Measurements from ENCODE around the gene SNX9. TPM values are rescaled to one million over a fixed set of nuclear protein-coding genes. Genes with fewer than 3 reads are reported as not detected.

The SNX9 gene
- total and polyA plus RNA-seq, 10 of the 15 experiments (the other 5 are each of a cell fraction or from before 2014, with no cell fraction given): 0.03 to 2.0 (median 0.37) TPM

DNA sequence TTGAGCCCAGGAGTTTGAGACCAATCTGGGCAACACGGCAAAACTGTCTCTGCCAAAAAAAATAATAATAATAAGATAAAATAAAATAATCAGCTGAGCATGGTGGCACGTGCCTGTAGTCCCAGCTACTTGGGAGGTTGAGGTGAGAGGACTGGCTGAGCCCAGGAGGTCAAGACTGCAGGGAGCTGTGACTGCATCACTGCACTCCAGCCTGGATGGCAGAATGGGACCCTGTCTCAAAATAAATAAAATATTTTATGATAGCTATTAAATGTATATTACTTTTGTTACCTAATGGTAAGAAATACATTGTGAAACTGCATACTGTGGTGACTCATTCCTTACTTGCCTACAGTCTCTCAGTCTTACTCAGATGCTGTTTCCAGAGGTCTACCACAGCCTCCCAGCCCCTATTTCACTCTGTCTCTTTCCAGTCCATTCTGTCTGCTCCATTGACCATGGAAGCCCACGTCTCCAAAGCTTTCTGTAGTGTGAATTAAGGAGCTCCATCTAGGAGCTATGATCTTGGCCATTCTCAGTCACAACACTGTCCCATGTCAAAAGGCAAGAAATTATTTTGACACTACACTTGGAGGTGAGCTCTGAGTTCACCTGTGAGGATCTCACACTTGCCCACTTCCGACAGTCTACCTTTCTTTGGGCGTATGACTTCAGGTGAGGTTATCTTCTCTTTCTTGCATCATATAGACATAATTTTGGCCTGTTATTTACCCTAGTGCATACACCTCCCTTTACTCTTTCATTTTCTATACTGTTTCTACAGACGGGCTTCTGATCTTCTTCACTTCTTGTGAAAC lies 22.4 kb upstream of the SNX9 start (continued):
- TF ChIP-seq, protein P1, sequence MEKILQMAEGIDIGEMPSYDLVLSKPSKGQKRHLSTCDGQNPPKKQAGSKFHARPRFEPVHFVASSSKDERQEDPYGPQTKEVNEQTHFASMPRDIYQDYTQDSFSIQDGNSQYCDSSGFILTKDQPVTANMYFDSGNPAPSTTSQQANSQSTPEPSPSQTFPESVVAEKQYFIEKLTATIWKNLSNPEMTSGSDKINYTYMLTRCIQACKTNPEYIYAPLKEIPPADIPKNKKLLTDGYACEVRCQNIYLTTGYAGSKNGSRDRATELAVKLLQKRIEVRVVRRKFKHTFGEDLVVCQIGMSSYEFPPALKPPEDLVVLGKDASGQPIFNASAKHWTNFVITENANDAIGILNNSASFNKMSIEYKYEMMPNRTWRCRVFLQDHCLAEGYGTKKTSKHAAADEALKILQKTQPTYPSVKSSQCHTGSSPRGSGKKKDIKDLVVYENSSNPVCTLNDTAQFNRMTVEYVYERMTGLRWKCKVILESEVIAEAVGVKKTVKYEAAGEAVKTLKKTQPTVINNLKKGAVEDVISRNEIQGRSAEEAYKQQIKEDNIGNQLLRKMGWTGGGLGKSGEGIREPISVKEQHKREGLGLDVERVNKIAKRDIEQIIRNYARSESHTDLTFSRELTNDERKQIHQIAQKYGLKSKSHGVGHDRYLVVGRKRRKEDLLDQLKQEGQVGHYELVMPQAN (conservative IDR thresholded peaks at IDR 0.05): no peak
- TF ChIP-seq RAD21 (IDR thresholded peaks at IDR 0.05; ENCODE audit: insufficient read depth, low read depth, low read length): no peak
- TF ChIP-seq NFYA (IDR thresholded peaks at IDR 0.05; ENCODE audit: borderline replicate concordance, low read depth, low read length): no peak
- TF ChIP-seq KAT2A (conservative IDR thresholded peaks at IDR 0.05; ENCODE audit: control insufficient read depth, low read depth, low read length): no peak
- TF ChIP-seq NBN (IDR thresholded peaks at IDR 0.05): 0 out of 2 replicates have a peak, but pooled peaks have one; percentile 58
- no peak for TF ChIP-seq MXI1 (IDR thresholded peaks at IDR 0.05; ENCODE audit: low read depth, low read length)
- no peak for TF ChIP-seq ZNF622 (IDR thresholded peaks at IDR 0.05)
- peak; percentile 58; the same call in 1 of the 2 replicates for TF ChIP-seq BMI1 (IDR thresholded peaks at IDR 0.05; ENCODE audit: borderline replicate concordance)
- TF ChIP-seq, protein P2, sequence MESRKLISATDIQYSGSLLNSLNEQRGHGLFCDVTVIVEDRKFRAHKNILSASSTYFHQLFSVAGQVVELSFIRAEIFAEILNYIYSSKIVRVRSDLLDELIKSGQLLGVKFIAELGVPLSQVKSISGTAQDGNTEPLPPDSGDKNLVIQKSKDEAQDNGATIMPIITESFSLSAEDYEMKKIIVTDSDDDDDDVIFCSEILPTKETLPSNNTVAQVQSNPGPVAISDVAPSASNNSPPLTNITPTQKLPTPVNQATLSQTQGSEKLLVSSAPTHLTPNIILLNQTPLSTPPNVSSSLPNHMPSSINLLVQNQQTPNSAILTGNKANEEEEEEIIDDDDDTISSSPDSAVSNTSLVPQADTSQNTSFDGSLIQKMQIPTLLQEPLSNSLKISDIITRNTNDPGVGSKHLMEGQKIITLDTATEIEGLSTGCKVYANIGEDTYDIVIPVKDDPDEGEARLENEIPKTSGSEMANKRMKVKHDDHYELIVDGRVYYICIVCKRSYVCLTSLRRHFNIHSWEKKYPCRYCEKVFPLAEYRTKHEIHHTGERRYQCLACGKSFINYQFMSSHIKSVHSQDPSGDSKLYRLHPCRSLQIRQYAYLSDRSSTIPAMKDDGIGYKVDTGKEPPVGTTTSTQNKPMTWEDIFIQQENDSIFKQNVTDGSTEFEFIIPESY (IDR thresholded peaks at IDR 0.05): no peak
- TF ChIP-seq TBL1XR1 (IDR thresholded peaks at IDR 0.05; ENCODE audit: low read depth, low read length): 0 out of 2 replicates have a peak, but pooled peaks have one; percentile 15
- TF ChIP-seq RUNX3 (IDR thresholded peaks at IDR 0.05; ENCODE audit: low read length): peak; percentile 94
- TF ChIP-seq MTA2 (IDR thresholded peaks at IDR 0.05; ENCODE audit: low read depth): peak; percentile 68
- peak; percentile 43 for TF ChIP-seq MEF2B (IDR thresholded peaks at IDR 0.05; ENCODE audit: partially characterized antibody, poor library complexity, severe bottlenecking)
- TF ChIP-seq, protein P3, sequence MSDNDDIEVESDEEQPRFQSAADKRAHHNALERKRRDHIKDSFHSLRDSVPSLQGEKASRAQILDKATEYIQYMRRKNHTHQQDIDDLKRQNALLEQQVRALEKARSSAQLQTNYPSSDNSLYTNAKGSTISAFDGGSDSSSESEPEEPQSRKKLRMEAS (IDR thresholded peaks at IDR 0.05; ENCODE audit: low read depth, low read length): no peak
- peak; percentile 51 for TF ChIP-seq SP1 (IDR thresholded peaks at IDR 0.05; ENCODE audit: low read depth, low read length)
- TF ChIP-seq CREB1 (IDR thresholded peaks at IDR 0.05; ENCODE audit: low read depth): peak; percentile 69; the same call in 1 of the 2 replicates
- TF ChIP-seq CBX5 (IDR thresholded peaks at IDR 0.05; ENCODE audit: low read depth): no peak
- TF ChIP-seq POLR2A (IDR thresholded peaks at IDR 0.05; ENCODE audit: low read depth, low read length): no peak
- TF ChIP-seq, protein P4, sequence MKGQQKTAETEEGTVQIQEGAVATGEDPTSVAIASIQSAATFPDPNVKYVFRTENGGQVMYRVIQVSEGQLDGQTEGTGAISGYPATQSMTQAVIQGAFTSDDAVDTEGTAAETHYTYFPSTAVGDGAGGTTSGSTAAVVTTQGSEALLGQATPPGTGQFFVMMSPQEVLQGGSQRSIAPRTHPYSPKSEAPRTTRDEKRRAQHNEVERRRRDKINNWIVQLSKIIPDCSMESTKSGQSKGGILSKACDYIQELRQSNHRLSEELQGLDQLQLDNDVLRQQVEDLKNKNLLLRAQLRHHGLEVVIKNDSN (IDR thresholded peaks at IDR 0.05; ENCODE audit: borderline replicate concordance, extremely low read length, insufficient read depth, low read depth, low read length): no peak
- TF ChIP-seq MTA3 (IDR thresholded peaks at IDR 0.05; ENCODE audit: borderline replicate concordance, low read length): peak; percentile 85
- no peak for TF ChIP-seq SMAD5 (IDR thresholded peaks at IDR 0.05; ENCODE audit: low read depth)
- TF ChIP-seq, protein P5, sequence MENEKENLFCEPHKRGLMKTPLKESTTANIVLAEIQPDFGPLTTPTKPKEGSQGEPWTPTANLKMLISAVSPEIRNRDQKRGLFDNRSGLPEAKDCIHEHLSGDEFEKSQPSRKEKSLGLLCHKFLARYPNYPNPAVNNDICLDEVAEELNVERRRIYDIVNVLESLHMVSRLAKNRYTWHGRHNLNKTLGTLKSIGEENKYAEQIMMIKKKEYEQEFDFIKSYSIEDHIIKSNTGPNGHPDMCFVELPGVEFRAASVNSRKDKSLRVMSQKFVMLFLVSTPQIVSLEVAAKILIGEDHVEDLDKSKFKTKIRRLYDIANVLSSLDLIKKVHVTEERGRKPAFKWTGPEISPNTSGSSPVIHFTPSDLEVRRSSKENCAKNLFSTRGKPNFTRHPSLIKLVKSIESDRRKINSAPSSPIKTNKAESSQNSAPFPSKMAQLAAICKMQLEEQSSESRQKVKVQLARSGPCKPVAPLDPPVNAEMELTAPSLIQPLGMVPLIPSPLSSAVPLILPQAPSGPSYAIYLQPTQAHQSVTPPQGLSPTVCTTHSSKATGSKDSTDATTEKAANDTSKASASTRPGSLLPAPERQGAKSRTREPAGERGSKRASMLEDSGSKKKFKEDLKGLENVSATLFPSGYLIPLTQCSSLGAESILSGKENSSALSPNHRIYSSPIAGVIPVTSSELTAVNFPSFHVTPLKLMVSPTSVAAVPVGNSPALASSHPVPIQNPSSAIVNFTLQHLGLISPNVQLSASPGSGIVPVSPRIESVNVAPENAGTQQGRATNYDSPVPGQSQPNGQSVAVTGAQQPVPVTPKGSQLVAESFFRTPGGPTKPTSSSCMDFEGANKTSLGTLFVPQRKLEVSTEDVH (IDR thresholded peaks at IDR 0.05; ENCODE audit: low read depth, partially characterized antibody): no peak
- no peak for TF ChIP-seq RFX5 (IDR thresholded peaks at IDR 0.05; ENCODE audit: low read depth, low read length)
